Endodermal cell (in vitro differentiated cells): Measurements from ENCODE around the gene ANKRD2. TPM values are rescaled to one million over a fixed set of nuclear protein-coding genes. Genes with fewer than 3 reads are reported as not detected.

Experiments
- DNase-seq: peaks from one replicate; pipeline ENCODE4 v3.0.0-alpha.2; 2017
- H3K27ac ChIP-seq: 2 replicates; pipeline ENCODE4 v1.5.1; 2013; ENCODE audit warnings: mild to moderate bottlenecking, low read depth, low read length, moderate library complexity
- H3K27me3 ChIP-seq: 2 replicates; pipeline ENCODE4 v1.6.1; 2013; ENCODE audit warnings: mild to moderate bottlenecking, low read length, moderate library complexity; ENCODE audit not compliant: insufficient read depth, control insufficient read depth, poor library complexity, severe bottlenecking
- H3K36me3 ChIP-seq: 2 replicates; pipeline ENCODE4 v1.7.0; 2013; ENCODE audit warnings: mild to moderate bottlenecking, low read length, moderate library complexity; ENCODE audit not compliant: control insufficient read depth, insufficient read depth
- H3K4me1 ChIP-seq: one replicate; pipeline ENCODE4 v1.7.0; 2013; ENCODE audit warnings: low read length; ENCODE audit not compliant: control insufficient read depth, insufficient read depth
- H3K4me3 ChIP-seq: 2 replicates; pipeline ENCODE4 v1.5.1; 2013; ENCODE audit warnings: mild to moderate bottlenecking, low read length, moderate library complexity
- H3K9ac ChIP-seq: 2 replicates; pipeline ENCODE4 v1.6.1; 2013; ENCODE audit warnings: mild to moderate bottlenecking, low read length, moderate library complexity; ENCODE audit not compliant: poor library complexity, severe bottlenecking; ENCODE audit errors: extremely low read depth
- H3K9me3 ChIP-seq: 2 replicates; pipeline ENCODE4 v1.6.1; 2013; ENCODE audit warnings: mild to moderate bottlenecking, low read length, moderate library complexity; ENCODE audit not compliant: control insufficient read depth
- H3K27ac Mint-ChIP-seq: 2 replicates; pipeline ENCODE4 v1.8.0; 2020; ENCODE audit warnings: mixed read lengths
- H3K27me3 Mint-ChIP-seq: 2 replicates; pipeline ENCODE4 v1.8.0; 2021; ENCODE audit warnings: mild to moderate bottlenecking, mixed read lengths; ENCODE audit not compliant: insufficient read depth
- H3K36me3 Mint-ChIP-seq: 2 replicates; pipeline ENCODE4 v1.8.0; 2020; ENCODE audit warnings: low read depth, mixed read lengths
- H3K4me1 Mint-ChIP-seq: 2 replicates; pipeline ENCODE4 v1.8.0; 2020; ENCODE audit warnings: mixed read lengths
- H3K4me3 Mint-ChIP-seq: 2 replicates; pipeline ENCODE4 v1.8.0; 2020; ENCODE audit warnings: mild to moderate bottlenecking, moderate library complexity, mixed read lengths
- H3K9me3 Mint-ChIP-seq: 2 replicates; pipeline ENCODE4 v1.8.0; 2020; ENCODE audit warnings: mild to moderate bottlenecking, mixed read lengths
- WGBS, 2 experiments: methylation state at CpG; one replicate each; pipeline versions ENCODE4 v1.1.5 to v1.1.7; 2013; ENCODE audit warnings: missing lambda C conversion rate in 2 of 2, mixed read lengths in 1 of 2; ENCODE audit not compliant: insufficient coverage in 1 of 2, insufficient read length in 1 of 2; 5-methylcytosine and 5-hydroxymethylcytosine counted together
- total RNA-seq, 2 donors: library from RNA; stranded (reverse); fragmentation: NEBNext Ultra II Directional in 1 of 2; extraction: Animal tissue kit (Norgen Biotek cat#: 25700) in 1 of 2; gene quantifications; 2 replicates in 1 of 2; 3 replicates in 1 of 2; pipeline ENCODE4 v1.2.1, GENCODE V29; 2021
- TF ChIP-seq, protein P1 (sequence below): fragments of 200-600 bp; sonication (generic); conservative IDR thresholded peaks from 2 replicates; pipeline ENCODE4 v1.5.0; 2021; ENCODE audit warnings: antibody characterized with exemption, mild to moderate bottlenecking

Gene ANKRD2
- total RNA-seq, 2 donors from 2014 or later: not detected

DNA sequence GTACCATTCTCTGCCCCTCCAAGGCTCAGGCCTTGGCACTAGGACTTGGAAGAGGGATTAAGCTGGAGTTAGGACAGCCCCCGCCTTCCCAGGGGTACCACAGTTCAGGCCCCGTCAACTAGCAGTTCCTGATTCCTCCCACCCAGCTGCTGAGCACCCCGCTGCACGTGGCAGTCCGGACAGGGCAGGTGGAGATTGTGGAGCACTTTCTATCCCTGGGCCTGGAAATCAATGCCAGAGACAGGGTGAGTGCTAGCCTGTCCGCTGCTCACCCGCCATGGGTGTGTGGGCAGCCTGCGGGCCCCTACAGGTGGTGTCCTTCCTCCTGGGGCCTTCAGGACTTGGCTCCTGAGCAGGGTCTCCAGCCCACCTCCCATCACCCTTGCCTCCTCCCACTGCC, 9.6 kb downstream of the ANKRD2 start:
- Histone ChIP-seq H3K36me3 (no peaks in the 10 kb centered on the region), H3K4me3 (no peak overlapping the region), H3K27me3 (no peaks in the 10 kb centered on the region), H3K27ac (no peak overlapping the region), H3K9ac (no peak overlapping the region), H3K9me3 (no peaks in the 10 kb centered on the region), H3K4me1 (no peaks in the 10 kb centered on the region)
- Mint-ChIP-seq H3K36me3 (no peaks in the 10 kb centered on the region), H3K9me3 (no peaks in the 10 kb centered on the region), H3K4me1 (peaks cover 3% of the 10 kb centered on the region), H3K27ac (no peak overlapping the region), H3K27me3 (no peaks in the 10 kb centered on the region), H3K4me3 (no peak overlapping the region)
- WGBS, 2 experiments: 90 to 94% methylated on average over 4 to 8 of the region's 8 CpGs
- DNase-seq: no peak
- TF ChIP-seq, protein P1, sequence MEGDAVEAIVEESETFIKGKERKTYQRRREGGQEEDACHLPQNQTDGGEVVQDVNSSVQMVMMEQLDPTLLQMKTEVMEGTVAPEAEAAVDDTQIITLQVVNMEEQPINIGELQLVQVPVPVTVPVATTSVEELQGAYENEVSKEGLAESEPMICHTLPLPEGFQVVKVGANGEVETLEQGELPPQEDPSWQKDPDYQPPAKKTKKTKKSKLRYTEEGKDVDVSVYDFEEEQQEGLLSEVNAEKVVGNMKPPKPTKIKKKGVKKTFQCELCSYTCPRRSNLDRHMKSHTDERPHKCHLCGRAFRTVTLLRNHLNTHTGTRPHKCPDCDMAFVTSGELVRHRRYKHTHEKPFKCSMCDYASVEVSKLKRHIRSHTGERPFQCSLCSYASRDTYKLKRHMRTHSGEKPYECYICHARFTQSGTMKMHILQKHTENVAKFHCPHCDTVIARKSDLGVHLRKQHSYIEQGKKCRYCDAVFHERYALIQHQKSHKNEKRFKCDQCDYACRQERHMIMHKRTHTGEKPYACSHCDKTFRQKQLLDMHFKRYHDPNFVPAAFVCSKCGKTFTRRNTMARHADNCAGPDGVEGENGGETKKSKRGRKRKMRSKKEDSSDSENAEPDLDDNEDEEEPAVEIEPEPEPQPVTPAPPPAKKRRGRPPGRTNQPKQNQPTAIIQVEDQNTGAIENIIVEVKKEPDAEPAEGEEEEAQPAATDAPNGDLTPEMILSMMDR: no peak

DNA sequence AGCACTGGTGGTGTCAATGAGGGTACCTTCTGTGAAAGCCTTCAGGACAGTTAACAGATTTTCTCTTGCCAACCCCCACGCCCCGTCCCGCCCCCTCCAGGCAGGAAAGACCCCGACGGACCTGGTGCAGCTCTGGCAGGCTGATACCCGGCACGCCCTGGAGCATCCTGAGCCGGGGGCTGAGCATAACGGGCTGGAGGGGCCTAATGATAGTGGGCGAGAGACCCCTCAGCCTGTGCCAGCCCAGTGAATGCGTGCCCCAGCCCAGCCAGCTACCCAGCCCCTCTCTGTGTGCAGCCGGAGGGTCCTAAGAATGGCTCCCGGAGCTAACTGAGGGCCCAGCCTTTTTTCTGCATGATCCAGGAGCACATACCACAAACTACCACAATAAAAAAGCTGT, 10.9 kb downstream of the ANKRD2 start:
- 94 to 98% methylated on average over 11 to 13 of the region's 13 CpGs for WGBS, 2 experiments
- Mint-ChIP-seq H3K27me3 (no peaks in the 10 kb centered on the region), H3K27ac (no peak overlapping the region), H3K4me1 (peaks cover 3% of the 10 kb centered on the region), H3K4me3 (no peak overlapping the region), H3K36me3 (no peaks in the 10 kb centered on the region), H3K9me3 (no peaks in the 10 kb centered on the region)
- Histone ChIP-seq H3K36me3 (no peaks in the 10 kb centered on the region), H3K4me1 (no peaks in the 10 kb centered on the region), H3K4me3 (no peak overlapping the region), H3K27ac (no peak overlapping the region), H3K9me3 (no peaks in the 10 kb centered on the region), H3K9ac (no peak overlapping the region), H3K27me3 (no peaks in the 10 kb centered on the region)
- TF ChIP-seq, protein P1: no peak
- no peak for DNase-seq

DNA sequence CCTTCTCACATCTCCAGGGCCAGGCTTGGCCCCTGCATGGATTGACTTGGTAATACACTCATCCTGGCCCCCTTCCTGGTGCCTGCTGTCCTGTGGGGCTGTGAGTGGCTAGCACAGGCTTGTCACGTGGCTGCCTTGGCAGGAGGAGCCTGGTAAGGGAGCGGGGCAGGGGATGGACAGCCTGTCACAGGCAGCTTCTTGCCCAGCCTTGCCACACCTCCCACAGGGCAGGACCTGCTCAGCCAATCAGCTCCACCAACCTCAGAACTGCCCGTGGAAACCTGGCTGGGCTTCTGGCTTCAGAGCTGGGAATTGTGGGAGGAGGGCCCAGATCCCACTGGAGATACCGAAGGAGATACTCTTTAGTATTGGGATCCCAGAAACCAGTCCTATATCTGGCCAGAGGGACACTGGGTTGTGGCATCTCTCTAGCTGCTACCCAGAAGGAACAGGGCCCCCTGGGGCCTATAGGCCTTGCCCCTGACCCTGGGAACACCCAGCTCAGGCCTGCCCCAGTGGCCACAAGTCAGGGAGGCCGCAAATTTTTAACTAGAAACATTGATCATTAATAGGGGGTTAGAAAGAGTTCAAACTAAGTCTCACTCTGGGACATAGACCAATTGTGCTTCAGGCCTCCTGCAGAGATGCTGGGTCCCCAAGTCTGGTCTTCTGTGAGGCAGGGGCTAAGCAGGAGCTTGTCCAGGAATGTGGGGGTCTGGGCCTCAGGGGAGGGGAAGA, 11.7 kb downstream of the ANKRD2 start, which contains the start of gene HOGA1:
TSS of gene HOGA1 (plus strand) at position 330 of the 738 bp plus-strand sequence. CDS start at position 645, 315 bp downstream.
- Mint-ChIP-seq H3K4me3 (no peak within 1 kb of the TSS), H3K4me1 (peaks cover 3% of the 10 kb centered on the region), H3K36me3 (no peaks in the 10 kb centered on the region), H3K27ac (peak within 1 kb of the TSS; percentile 9), H3K27me3 (no peaks in the 10 kb centered on the region), H3K9me3 (no peaks in the 10 kb centered on the region)
- no peaks in the 10 kb centered on the region for H3K9me3 ChIP-seq
- peak within 1 kb of the TSS; percentile 24 for H3K27ac ChIP-seq
- no peaks in the 10 kb centered on the region for H3K36me3 ChIP-seq
- no peak within 1 kb of the TSS for H3K4me3 ChIP-seq
- DNase-seq: peak; percentile 91
- no peaks in the 10 kb centered on the region for H3K27me3 ChIP-seq
- no peak within 1 kb of the TSS for H3K9ac ChIP-seq
- WGBS, 2 experiments: 69 to 75% methylated on average over 4 to 5 of the region's 5 CpGs
- TF ChIP-seq, protein P1: no peak
- no peaks in the 10 kb centered on the region for H3K4me1 ChIP-seq
